HG03342 (cell line): ENCODE data around the gene RBM20.

Experiments used
- ATAC-seq: cut with Tn5 transposase; IDR thresholded peaks from one replicate; pipeline ENCODE4 v1.9.1; 2021; ENCODE audit warnings: mild to moderate bottlenecking, moderate library complexity; ENCODE audit not compliant: unreplicated experiment

RBM20 gene

DNA sequence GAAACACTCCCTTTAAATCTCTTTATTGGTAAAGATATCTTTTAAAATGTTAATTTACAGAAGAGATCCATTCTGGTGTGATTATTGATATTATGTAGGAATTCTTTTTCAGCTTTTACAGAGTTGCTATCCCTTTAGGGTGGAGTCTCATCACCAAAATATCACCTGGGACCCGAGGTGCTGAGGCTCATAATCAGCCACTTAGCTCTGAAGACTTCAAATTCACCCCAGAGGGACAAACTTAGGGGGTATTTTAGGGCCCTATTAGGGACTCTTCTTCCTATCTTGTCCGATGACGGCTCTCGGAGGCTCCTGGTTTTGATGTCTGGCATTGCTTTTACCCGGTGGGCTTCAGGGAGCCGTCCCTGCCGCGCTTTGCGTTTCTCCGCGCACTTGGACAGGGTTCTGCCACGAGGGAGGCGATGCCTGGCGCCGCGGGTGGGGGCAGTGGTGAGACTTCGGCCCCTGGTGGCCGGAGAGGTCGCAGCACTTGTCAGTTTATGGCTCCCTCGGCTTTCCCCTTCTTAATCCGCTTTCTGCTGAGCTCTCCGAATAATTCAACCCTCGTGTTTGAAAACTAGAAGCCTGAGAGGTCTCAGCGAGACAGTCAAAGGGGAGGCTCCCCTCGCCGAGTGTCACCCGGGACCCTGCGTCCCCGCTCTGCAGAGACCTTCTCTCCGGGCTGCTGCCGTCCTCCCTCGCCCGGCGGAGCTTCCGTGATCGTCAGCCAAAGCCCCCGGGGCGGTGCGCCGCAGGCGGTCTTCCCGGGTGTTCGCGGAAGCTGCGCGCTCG lies 27.8 kb downstream of the RBM20 start:
- ATAC-seq, result peak; percentile 99

DNA sequence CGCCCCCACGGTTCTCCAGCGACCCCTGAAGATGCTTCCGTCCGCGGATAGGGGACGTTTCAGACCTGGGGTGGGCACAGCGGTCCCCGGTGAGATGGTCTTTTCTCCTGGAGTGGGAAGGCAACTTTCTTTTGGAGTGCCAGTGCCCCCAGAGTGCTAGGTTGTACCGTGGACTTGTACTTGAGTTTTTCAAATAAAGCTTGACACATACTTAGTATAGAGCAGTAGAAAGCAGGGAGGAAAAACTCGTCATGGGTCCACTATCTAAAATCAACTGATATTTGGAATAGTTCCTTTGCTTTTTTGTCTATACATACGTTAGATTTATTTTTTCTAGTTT lies 28.4 kb downstream of the RBM20 start:
- peak; percentile 22 for ATAC-seq

DNA sequence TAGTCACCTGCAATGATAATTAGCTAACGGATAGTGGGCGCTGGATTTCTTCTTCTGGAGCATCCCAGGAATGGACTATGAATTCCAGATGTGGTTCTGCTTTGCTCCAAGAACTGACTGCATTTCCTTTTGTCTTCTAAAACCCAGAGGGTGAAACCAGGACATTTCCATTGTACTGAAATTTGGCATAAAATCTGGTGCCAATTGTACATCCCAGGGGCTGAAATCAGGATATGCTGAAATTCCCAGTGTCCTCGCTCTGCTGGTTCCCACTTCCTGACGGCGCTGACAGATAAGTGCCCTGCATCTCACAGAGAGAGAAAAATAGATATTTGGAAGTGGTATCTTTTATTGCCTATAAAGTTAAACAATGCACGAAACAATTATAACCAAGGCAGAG lies 31.9 kb downstream of the RBM20 start:
- no peak for ATAC-seq

DNA sequence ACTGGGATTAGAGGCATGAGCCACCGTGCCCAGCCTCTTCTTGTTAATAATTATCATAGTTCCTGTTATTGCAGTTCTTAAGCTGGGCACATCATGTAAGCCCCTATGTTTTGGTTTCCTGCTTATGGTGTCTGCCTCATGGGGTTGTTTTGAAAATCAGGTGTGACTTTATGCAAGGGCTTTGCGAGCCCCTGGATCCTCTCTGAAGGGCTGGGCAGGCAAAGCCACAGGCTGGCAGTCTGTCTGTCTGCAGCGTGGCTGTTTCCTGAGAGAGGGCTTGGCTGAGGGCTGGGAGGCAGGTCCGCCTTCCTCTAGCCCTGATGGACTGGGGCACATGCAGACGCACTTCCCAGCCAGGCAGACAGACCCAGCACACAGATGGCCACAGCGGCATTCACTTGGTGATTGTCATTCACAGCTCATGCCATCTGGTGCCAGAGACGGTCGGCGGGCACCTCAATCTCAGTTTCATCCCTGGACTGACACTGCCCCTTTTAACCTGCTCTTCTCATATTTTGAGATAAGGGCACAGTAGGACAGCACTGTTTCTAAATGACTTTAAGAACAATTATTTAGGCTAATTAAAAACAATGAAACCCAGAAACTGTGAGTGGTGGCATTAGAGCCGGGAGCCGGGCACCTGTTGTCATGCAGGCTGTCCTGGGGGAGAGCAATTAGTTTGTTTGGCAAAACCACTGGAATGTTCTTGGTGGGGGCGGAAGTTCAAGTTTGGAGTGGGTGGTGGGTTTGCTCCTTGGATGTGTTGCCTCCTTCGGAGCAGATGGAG lies 35.5 kb downstream of the RBM20 start:
- ATAC-seq, result no peak

DNA sequence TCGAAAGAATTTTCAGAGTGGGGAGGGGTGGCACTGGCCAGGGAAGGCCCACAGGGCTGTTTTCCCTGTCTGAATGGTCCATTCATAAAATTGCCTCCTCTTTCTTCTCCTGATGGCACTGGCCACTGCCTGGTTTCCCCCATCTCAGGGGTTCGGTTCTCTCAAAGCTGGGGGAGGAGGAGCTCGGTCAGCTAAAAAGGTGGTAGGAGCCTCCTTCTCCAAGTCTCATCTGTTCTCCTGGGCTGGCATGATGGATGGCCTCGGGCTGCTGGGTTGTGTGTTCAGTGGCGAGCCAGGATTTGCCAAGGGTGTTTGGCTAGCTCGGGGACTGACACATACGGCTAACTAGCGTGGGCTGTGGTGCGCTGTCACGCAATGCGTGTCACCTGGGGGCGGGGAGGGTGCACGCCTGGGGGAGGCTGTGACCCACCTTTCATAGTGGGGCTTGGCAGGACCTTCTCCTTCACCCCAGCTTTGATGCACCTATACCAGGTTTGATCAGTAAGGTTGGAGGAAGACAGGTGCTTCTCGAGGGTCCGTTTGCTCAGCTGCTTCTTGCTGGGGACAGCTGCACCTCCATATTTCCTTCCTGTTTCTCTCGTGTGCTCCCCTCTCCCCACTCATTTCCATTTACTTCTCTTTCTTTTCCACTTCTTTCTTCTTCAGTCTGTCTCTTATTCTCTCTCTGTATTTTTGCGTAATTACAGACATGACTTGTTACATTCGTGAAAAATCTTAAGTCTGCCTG lies 36.3 kb downstream of the RBM20 start:
- no peak for ATAC-seq

DNA sequence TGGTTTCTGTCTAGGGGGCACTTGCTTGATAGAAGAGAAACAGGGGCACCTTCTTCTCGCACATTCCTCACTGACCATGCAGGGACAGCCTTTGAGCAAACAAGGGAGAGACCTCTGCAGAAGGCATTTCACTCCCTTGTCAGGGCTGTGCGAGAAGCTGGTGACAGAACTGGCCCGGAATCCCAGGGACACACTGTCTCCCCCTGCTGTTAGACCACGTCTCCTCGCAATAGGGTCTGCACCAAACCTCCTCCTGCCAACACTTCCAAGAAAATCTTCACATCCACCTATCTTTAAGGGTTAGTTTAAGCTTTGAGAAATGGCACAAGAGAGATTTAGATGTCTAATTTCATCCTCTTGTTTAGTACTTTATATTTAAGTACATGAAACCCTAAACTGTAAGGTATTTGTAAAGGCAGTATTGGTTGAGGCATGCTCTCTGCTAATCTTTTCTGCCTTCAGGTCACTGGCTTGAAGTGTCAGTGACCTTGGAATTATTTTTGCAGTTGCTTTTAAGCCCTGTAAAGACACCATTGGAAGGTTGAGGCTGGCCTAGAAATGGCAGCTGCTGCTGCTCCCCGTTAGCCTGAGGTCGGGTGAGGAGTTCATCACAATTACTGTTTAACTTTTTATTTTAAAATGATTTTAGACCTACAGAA lies 37.0 kb downstream of the RBM20 start:
- ATAC-seq, result no peak

DNA sequence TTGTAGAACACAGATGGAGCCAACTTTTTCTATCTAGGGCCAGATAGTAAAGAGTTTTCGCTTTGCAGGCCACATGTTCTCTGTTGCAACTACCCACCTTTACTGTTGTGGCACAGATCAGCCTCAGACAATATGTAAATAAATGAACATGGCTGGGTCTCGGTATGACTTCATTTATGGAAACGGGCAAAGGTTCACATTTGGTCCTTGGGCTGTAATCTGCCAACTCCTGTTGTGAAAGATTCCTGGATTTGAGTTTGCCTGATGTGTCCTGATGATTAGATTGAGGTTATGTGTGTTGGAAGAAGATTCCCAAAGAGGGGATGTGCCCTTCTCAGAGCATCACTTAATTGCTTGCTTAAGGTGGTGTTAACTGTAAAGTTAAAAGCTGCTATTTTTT lies 38.2 kb downstream of the RBM20 start:
- ATAC-seq, result no peak

DNA sequence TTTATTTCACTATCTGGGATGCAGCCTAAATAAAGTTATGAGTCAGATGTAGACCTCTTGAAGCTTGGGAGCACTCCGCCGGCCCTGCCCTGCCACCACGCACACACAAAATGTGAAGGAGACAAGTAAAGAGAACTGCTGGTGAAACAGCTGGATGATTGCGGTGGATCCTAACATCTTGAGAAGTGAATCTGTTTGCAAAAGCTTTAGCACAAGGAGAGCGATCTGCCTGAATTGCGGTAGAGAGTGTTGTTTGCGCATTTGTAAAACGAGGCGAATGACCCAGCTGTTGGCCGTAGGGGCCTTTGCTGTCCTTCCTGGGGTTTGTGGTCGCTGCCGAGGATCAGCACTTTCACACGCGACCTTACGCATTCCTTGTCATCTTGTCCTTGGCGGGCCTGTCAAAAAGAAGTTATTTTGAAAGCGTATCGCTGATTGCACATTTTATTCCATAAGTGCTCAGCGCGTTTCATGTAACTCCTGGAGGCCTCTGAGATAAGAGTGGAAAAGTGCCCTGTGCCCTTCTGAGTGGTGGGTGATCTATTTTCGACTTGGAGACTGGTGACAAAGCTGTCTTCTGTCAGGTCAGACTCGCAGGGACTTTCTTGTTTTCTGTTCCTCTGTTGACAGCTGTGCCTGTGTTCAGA lies 40.8 kb downstream of the RBM20 start:
- no peak for ATAC-seq

DNA sequence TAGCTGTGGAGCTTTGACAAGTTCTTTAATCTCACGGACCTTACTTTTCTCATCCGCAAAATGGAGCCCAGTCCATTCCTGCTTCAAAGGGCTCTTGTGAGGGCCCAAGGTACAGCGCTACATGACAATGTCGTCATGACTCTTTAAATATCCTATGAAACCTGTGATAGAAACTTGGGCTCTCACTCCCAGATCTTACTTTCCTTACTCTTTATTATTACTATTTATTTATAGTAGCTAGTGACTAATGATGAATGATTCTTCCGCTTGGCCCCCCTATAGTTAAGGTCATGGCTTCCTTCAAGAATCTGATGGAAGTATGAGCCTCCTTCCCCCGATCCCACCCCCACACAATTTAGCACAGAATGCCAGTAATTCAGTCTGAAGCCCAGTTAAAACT lies 41.9 kb downstream of the RBM20 start:
- no peak for ATAC-seq

DNA sequence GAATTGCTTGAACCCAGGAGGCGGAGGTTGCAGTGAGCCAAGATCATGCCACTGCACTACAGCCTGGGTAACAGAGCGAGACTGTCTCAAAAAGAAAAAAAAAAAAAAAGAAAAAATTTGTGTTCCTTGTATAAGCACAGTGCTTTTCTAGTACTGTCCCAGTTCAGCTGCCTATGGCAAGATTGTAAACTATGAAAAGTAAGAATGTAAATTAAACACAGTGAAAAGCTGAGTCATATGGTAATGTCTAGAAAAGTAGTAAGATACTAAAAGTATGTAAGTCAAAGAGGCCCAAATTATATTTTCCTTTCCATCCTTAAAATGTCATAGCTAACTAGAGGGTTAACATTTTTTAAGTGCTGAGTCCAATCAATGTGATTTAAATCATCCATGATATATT lies 42.8 kb downstream of the RBM20 start:
- no peak for ATAC-seq

DNA sequence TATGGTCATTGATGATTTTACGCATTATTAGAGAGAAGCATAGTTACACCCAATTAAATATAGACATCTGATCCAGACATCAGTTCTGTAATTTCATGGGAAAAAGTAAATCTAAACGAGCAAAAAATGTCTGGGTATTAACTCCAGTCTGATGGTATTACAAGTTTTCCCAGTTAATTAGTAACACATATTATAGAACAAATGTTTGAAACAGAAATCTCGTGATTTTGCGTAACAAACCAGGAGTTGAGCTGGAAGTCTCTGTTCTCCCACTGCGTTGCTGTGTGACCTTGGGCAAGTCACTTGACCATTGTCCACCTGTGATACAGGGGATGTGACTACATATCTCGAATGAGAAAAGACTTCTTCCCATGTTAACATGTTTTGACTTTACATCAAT lies 43.3 kb downstream of the RBM20 start:
- no peak for ATAC-seq

DNA sequence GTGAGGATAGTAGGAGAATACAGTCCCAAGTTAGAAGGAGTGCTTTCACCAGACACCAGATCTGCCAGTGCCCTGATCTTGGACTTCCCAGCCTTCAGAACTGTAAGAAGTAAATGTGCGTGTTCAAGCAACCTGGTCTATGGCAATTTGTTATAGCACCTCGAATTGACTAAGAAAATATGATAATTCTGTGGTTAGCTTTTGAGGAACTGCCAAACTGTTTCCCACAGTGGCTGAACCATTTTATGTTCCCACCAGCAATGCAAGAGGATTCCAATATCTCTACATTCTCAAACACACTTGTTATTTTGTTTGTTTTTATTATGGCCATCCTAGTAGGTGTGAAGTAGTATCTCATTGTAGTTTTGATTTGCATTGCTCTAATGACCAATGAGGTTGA lies 47.0 kb downstream of the RBM20 start:
- no peak for ATAC-seq

DNA sequence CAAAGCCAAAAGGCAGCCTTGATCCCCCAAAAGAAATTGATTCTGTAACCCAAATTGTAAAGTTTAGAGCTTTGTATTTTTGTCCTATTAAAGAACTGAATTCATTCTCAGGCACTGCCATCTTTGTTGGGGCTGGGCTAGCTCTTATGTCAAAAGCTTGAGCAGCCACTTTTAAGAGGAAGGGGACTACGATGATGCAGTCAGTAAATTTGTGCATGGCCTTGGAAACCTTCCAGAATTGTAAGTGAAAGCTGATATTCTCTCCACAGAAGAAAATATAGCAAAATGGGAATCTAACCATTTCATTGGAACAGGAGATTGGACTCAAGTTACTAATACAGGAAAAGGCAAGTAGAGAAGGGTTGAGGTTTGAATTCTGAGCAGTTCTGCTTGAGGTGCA lies 50.1 kb downstream of the RBM20 start:
- ATAC-seq, result no peak

DNA sequence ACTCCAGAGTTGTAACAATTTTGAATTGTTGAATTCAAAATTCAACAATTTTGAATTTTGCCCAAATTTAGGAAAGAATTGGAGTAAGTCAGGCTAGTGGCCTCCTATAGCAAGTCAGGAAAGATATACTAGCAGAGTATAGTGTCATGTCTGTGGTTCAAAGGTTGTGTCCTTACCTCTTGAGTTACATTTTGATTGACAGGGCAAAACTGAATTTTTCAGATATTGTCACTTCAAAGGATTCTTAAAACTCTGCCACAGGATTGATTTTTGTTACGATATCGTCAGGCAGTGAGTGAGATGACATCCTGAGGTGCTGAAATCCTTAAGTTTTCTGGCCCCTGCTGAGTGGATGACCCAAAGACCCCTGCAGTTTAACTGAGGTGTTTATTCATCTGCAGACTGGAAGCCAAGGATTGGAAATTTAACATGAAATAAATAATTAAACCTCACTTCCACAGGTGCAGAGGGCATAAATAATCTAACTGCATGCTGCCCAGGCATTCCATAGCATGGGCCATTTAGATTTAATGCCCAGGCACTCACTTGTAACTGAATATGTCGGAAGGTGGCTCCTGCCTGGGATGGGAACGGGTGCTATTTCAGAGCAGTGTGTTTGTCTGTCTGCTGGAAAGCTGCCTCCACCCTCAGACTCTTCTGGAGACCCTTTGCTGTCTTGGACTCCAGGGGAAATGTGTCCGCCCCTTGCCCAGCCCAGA lies 50.8 kb downstream of the RBM20 start:
- ATAC-seq, result no peak

DNA sequence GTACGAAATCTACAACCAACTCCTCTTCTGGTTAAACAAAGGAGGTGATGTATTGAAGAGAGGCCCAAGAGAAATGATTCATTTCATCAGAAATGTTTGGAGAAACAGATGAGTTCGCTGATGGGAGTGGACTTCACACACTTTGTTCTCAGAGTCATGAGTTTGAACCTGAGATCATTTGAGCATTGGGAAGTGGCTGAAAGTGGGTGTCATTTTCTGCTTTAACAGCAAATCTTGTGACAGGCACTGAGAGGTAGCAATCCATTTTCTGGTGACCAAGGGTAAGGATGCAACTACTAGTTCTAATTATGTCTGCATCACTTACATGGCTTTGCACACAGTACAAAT lies 51.4 kb downstream of the RBM20 start:
- no peak for ATAC-seq

DNA sequence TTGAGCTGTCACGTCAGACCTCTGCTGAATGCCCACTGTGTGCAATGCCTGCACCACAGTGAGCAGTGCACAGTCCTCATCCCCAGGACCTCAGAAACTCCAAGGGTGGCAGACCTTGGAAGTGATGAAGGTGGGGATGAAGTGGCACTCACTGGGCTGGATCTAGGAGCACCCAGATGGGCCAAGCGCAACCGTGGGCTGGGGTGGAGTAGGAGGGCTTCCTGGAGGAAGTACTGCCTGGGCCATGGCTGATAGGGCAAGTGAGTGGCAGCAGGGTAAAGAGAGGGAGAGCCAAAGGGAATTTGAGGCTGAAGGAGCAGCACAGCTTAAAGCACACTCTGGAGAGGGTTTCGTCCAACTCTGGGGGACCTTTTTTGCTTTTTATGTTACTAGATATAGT lies 52.3 kb downstream of the RBM20 start:
- ATAC-seq, result no peak

DNA sequence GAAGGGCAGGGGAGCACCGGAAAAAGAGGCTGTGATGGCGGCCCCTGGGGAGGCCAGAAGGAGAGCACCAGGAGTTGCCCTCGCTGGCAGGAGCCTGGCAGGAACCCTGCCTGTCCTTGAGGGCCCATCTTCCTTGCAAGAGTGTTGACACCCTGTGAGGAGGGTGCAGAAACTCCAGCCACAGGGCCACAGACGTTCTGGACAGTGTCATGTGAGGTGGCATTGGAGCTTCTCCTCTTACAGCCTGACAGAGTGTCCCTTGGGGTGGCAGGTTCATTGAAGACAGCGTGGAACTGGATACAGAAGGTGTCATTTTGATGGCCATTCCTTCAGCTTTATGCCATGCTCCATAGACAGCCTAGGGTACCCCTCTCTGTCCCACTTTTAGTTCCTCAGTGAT lies 54.2 kb downstream of the RBM20 start:
- ATAC-seq, result no peak

DNA sequence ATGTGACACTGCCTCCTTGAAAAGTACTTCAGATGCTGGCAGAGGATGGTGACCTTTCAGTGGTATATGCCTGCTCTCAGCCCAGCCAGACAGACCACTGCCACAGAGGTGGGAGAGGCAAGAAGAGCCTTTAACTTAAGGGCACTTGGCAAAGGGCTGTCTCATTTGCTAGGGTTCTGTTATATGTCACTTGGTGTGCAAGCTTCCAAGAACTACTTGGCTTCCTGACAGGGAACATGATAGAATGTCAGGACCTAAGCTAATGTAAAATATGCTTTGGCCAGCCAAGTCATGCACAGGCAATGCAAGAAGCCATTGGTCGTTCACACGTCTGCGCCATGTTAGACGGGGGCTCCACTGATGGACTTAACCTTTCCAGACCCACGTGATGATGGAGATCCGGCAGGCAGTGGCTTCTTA lies 54.7 kb downstream of the RBM20 start:
- no peak for ATAC-seq

DNA sequence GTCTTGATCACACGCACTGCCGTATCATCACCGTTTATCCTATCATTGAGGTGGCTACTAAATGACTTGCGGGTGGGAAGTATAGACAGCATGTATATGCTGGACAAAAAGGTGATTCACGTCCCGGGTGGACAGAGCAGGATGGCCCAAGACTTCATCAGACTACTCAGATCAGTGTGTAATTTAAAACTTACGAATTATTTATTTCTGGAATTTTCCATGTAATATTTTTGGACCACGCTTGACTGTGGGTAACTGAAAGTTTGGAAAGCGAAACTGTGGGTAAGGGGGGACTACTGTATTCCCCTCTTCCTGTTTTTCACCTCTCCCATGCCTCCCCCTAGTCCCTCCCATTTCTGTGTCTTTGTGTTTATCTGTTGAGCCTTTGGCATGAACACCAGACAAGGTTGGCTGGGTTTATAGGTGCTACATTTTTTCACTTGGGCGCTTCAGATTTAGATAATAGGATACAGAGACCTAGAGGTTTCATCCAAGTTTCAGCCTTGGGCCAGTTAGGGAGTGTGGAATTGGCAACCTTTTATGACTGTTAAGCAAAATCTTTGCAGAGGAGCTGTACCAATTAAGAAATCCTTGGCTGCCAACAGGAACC lies 55.8 kb downstream of the RBM20 start:
- ATAC-seq, result no peak
